ENCODE measurements around the gene SFMBT1.

DNA sequence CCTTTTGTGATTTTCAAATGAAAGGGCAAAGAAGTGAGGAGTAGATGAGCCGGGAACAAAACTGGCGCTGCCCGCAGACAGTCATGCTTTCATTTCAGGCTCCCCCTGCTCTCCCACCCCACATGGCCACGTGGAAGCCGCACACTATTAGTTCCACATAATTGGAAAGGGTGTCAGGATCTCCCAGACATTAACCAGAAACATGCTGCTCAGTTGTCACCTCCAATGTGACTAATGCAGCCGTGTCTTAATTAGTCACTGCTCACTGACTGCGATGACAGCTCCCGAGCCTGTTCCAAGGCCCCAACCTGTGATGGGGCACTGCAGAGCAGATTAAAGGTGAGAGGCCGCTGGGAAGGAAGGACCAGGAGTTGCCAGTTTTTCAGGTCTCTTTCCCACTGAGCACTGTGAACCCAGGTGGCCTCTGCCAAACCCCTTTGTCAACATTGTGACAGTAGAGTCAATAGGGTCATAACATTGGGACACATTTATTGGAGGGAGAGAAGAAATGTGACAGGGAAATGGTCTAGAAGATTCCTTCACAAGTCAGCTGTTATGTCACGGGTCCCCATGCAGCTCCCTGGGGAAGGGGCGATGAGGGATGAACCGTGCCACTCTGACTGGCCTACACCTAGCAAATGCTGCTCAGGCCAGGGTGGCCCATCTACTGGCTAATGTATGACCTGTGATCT lies 38.6 kb upstream of the SFMBT1 start:
- TF ChIP-seq, protein P1, sequence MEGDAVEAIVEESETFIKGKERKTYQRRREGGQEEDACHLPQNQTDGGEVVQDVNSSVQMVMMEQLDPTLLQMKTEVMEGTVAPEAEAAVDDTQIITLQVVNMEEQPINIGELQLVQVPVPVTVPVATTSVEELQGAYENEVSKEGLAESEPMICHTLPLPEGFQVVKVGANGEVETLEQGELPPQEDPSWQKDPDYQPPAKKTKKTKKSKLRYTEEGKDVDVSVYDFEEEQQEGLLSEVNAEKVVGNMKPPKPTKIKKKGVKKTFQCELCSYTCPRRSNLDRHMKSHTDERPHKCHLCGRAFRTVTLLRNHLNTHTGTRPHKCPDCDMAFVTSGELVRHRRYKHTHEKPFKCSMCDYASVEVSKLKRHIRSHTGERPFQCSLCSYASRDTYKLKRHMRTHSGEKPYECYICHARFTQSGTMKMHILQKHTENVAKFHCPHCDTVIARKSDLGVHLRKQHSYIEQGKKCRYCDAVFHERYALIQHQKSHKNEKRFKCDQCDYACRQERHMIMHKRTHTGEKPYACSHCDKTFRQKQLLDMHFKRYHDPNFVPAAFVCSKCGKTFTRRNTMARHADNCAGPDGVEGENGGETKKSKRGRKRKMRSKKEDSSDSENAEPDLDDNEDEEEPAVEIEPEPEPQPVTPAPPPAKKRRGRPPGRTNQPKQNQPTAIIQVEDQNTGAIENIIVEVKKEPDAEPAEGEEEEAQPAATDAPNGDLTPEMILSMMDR (IDR thresholded peaks at IDR 0.05; ENCODE audit: insufficient read depth, low read length, poor library complexity, severe bottlenecking), result no peak
- no peak for TF ChIP-seq EZH2phosphoT487 (conservative IDR thresholded peaks at IDR 0.05; ENCODE audit: low read length)

Data from SU-DHL-6 (cell line).